Measurements from ENCODE around the gene SFXN2. TPM values are rescaled to one million over a fixed set of nuclear protein-coding genes. Genes with fewer than 3 reads are reported as not detected.
"Not testable (repeated sequence)": the region's sequence is repeated elsewhere in the genome, so short reads cannot be mapped to it uniquely, and the experiment has no call there.

SFXN2 gene
- total RNA-seq, 4 donors from 2014 or later: 1.2 to 16.9 (median 8.5) TPM

DNA sequence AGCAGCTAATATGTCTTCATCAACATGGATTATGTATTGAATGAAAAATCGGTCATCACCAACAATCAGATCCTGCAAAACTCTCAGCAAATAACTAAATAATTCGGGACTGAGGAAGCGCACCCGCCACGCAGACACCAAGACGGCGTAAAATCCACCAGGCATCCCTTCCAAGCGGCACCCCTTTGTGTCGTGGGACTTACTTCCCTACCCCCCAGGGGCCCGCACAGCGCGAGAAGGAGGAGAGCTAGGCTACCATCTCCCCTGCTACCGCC, 960 bp upstream of the SFXN2 start:
- H3K9me3 ChIP-seq: no peaks in the 10 kb centered on the region
- H3K36me3 ChIP-seq: no peaks in the 10 kb centered on the region
- intact Hi-C loops (cut with DNase I; ENCODE audit: low total_unique reads): no loop called here
- no peak for DNase-seq
- peak overlapping the region; percentile 86 to 90 for H3K27ac ChIP-seq
- no peak for TF ChIP-seq POLR2A (IDR thresholded peaks at IDR 0.05)
- TF ChIP-seq, protein P1, sequence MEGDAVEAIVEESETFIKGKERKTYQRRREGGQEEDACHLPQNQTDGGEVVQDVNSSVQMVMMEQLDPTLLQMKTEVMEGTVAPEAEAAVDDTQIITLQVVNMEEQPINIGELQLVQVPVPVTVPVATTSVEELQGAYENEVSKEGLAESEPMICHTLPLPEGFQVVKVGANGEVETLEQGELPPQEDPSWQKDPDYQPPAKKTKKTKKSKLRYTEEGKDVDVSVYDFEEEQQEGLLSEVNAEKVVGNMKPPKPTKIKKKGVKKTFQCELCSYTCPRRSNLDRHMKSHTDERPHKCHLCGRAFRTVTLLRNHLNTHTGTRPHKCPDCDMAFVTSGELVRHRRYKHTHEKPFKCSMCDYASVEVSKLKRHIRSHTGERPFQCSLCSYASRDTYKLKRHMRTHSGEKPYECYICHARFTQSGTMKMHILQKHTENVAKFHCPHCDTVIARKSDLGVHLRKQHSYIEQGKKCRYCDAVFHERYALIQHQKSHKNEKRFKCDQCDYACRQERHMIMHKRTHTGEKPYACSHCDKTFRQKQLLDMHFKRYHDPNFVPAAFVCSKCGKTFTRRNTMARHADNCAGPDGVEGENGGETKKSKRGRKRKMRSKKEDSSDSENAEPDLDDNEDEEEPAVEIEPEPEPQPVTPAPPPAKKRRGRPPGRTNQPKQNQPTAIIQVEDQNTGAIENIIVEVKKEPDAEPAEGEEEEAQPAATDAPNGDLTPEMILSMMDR (IDR thresholded peaks at IDR 0.05): peak in 2 of 4 experiments; percentile 32 to 45
- no peaks in the 10 kb centered on the region for H3K27me3 ChIP-seq
- H3K4me3 ChIP-seq: peak overlapping the region; percentile 64 to 85
- H3K4me1 ChIP-seq: peaks cover 0 to 6% of the 10 kb centered on the region in 2 donors

DNA sequence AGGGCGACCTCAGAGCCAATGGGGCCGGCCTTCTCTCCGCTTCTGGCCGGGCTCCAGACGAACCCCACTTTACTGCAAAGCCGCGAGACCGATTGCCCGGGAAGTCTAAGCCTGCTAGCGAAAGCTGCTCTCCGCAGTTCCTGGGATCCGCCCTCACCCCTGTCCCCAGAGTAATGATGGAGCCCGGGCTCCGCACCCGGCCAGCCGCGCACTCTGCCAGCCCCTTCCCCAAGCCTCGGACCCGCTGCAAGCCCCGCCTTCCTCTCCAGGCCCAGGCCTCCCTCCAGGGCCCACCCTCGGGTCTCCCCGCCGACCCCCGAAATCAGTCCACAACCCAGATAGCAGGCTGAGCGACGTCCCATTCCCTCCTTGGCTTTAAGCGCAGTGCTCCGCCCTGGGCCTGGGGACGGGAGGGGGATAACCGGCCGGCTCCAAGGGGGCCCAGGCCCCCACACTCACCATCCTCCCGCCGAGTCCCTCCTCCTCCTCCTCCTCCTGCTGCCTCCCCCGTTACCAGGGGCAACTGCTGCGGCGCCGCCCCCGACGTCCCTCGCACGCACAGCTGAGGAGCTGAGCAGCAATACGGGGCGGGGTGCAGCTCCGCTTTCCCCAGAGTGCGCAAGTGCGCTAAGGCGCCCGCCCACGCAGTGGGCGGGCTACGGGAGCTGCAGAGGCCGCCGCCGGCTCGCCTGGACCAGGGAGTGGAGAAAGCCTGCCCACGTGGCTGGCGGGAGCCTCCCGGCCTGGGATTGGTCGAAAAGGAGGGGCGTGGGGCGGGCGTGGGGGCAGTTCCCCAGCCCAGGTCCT, 419 bp upstream of the SFXN2 start, which contains the start of gene ARL3:
TSS of gene ARL3 (minus strand) at position 584 of the 807 bp plus-strand sequence. CDS start at position 462, 122 bp downstream.
- Histone ChIP-seq H3K36me3 (no peaks in the 10 kb centered on the region), H3K4me1 (peaks cover 0 to 6% of the 10 kb centered on the region in 2 donors), H3K27ac (peak within 1 kb of the TSS; percentile 86 to 90), H3K9me3 (no peaks in the 10 kb centered on the region), H3K4me3 (peak within 1 kb of the TSS; percentile 64 to 85), H3K27me3 (no peaks in the 10 kb centered on the region)
- peak; percentile 97 to 98 for DNase-seq
- intact Hi-C loops (cut with DNase I; ENCODE audit: low total_unique reads): no loop called here
- TF ChIP-seq POLR2A (IDR thresholded peaks at IDR 0.05): peak; percentile 37 to 77
- TF ChIP-seq, protein P1 (IDR thresholded peaks at IDR 0.05): peak in 2 of 4 experiments; percentile 25 to 52

DNA sequence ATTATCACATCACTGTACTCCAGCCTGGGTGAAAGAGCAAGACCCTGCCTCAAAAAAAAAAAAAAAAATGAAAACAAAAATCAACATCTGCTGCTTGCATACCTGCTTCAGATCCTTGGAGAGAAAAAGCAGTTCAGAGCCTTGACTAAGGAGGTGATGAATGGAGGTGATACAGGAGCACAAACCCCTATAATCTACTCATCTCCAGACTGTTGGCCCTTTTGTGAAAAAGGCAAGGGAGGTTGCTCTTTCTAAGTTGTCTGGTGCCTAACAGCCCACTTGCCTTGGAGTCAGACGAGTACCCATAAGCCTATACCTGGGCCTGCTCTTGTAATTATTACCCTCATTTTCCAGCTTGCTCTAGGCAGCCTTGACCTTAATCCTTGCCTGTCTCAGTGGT, 1.4 kb downstream of the SFXN2 start:
- Histone ChIP-seq H3K4me1 (peaks cover 0 to 6% of the 10 kb centered on the region in 2 donors), H3K27ac (no peak overlapping the region)

DNA sequence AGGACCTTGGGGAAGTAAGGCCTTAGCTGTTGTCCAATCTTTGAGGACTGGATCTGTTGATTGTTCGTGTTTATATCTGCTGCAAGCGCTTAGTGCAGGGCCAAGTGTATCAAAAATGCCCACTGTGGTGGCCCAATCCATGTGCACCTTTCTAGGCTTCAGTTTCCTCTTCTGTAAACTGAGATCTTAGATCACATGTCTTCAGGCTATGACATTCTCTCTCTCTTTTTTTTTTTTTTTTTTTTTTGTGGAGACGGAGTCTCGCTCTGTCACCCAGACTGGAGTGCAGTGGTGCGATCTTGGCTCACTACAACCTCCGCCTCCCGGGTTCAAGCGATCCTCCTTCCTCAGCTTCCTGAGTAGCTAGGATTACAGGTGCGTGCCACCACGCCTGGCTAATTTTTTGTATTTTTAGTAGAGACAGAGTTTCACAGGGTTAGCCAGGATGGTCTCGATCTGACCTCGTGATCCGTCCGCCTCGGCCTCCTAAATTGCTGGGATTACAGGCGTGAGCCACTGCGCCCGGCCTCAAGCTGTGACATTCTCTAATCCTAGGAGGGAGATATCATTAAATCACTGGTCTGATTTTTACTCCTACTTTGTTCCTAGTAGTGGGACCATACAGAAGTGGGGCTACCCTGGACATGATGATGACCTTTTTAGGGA, 2.6 kb downstream of the SFXN2 start:
- DNase-seq; H3K4me1 ChIP-seq; H3K4me3 ChIP-seq; intact Hi-C loops (cut with DNase I; ENCODE audit: low total_unique reads); H3K9me3 ChIP-seq; H3K27me3 ChIP-seq; H3K36me3 ChIP-seq: not testable (repeated sequence)
- H3K27ac ChIP-seq: peak overlapping the region in 1 of 2 donors; percentile 47

More for the DNA sequence above, 1.4 kb downstream of the SFXN2 start:
- no peak for TF ChIP-seq POLR2A (IDR thresholded peaks at IDR 0.05)
- TF ChIP-seq, protein P1 (IDR thresholded peaks at IDR 0.05): no peak
- Histone ChIP-seq H3K36me3 (no peaks in the 10 kb centered on the region), H3K9me3 (no peaks in the 10 kb centered on the region), H3K27me3 (no peaks in the 10 kb centered on the region), H3K4me3 (no peak overlapping the region)
- intact Hi-C loops (cut with DNase I; ENCODE audit: low total_unique reads): no loop called here
- no peak for DNase-seq

DNA sequence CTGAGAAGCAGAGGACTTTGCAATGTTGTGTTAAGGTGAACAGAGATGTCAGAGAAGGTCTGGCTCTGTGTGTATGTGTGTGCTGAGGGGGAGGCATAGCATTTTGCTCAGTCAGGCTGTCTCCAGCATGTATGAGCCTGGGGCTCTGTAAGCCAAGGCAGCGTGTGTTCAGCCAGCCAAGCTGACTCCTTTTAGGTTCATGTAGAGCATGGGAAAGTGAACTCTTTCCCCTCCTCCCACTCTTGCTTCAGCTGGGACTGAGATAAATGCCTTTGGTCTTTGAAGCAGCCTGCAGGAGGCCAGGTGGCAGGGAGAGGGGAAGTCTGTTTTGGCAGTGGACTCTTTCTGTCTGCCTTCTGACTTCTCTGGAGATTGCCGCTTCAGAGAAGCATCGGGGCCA, 3.8 kb downstream of the SFXN2 start:
- no peak for TF ChIP-seq POLR2A (IDR thresholded peaks at IDR 0.05)
- TF ChIP-seq, protein P1 (IDR thresholded peaks at IDR 0.05): peak in 1 of 4 experiments; percentile 5
- Histone ChIP-seq H3K27ac (peak overlapping the region; percentile 47 to 66), H3K4me1 (peaks cover 0 to 6% of the 10 kb centered on the region in 2 donors), H3K4me3 (no peak overlapping the region), H3K36me3 (no peaks in the 10 kb centered on the region), H3K9me3 (no peaks in the 10 kb centered on the region), H3K27me3 (no peaks in the 10 kb centered on the region)
- peak; percentile 48 to 56 for DNase-seq
- intact Hi-C loops (cut with DNase I; ENCODE audit: low total_unique reads): no loop called here

Measured in uterus (tissue), 4 donors.